Measurements from ENCODE around the gene GSTT4. TPM values are rescaled to one million over a fixed set of nuclear protein-coding genes. Genes with fewer than 3 reads are reported as not detected.

Gene GSTT4
- total RNA-seq, 2 donors from 2014 or later: not detected

GRCh38 chr22:24026056-24026455, 20.8 kb upstream of the GSTT4 start:
- Histone ChIP-seq H3K36me3 (no peaks in the 10 kb centered on the region), H3K4me1 (peaks cover 7% of the 10 kb centered on the region), H3K27ac (no peak overlapping the region), H3K9me3 (no peaks in the 10 kb centered on the region), H3K27me3 (no peaks in the 10 kb centered on the region), H3K4me3 (no peak overlapping the region), H3K9ac (ENCODE audit: low read depth in 2 of 2, low read length in 2 of 2) (no peak overlapping the region)
- no peak for DNase-seq
- no peak for TF ChIP-seq CTCF (IDR thresholded peaks at IDR 0.05)
- intact Hi-C loops (cut with DNase I): no loop called here

DNA sequence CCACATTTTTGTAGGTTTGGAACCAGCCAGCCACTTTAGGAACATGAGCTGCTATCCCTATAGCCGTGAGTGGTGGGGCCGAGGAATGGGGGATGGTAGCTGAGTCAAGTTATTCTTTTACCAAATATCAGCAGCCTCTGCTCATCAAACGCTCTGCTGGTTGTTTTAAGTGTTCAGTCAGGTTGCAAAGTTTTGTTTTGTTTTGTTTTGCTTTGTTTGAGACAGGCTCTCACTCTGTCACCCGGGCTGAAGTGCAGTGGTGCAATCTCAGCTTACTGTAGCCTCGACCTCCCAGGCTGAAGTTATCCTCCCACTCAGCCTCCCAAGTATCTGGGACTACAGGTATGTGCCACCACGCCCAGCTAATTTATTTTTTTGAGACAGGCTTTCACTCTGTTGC, 20.2 kb upstream of the GSTT4 start:
- no peaks in the 10 kb centered on the region for H3K27me3 ChIP-seq
- H3K4me3 ChIP-seq: no peak overlapping the region

DNA sequence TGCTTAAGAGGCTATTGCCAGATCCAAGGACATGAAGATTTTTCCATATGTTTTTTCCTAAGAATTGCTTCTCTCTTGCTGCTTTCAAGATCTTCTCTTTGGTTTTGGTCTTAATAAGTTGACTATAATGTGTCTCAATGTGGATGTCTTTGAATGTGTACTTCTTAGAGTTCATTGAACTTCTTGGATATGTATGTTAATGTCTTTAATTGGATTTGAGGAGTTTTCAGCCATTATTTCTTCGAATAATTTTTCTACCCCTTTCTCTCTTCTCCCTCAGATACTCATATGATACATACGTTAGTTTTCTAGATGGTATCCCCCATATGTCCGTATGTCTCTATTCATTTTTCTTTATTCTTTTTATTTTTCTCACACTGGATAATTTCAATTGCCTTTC, 19.1 kb upstream of the GSTT4 start:
- no peak for DNase-seq
- no peak overlapping the region for H3K9ac ChIP-seq (ENCODE audit: low read depth in 2 of 2, low read length in 2 of 2)
- H3K36me3 ChIP-seq: no peaks in the 10 kb centered on the region
- no peak for TF ChIP-seq CTCF (IDR thresholded peaks at IDR 0.05)
- intact Hi-C loops (cut with DNase I): no loop called here
- no peaks in the 10 kb centered on the region for H3K27me3 ChIP-seq
- H3K27ac ChIP-seq: no peak overlapping the region
- H3K4me3 ChIP-seq: no peak overlapping the region
- peaks cover 7% of the 10 kb centered on the region for H3K4me1 ChIP-seq
- no peaks in the 10 kb centered on the region for H3K9me3 ChIP-seq

More for the DNA sequence above, 20.2 kb upstream of the GSTT4 start:
- TF ChIP-seq CTCF (IDR thresholded peaks at IDR 0.05): no peak
- H3K9me3 ChIP-seq: no peaks in the 10 kb centered on the region
- no peak overlapping the region for H3K9ac ChIP-seq (ENCODE audit: low read depth in 2 of 2, low read length in 2 of 2)
- peaks cover 7% of the 10 kb centered on the region for H3K4me1 ChIP-seq
- DNase-seq: no peak
- no peaks in the 10 kb centered on the region for H3K36me3 ChIP-seq
- H3K27ac ChIP-seq: no peak overlapping the region
- intact Hi-C loops (cut with DNase I): no loop called here

- H3K4me3 ChIP-seq: no peak overlapping the region
- H3K36me3 ChIP-seq: no peaks in the 10 kb centered on the region
- H3K27ac ChIP-seq: no peak overlapping the region
- no peaks in the 10 kb centered on the region for H3K9me3 ChIP-seq
- no peak for DNase-seq
- intact Hi-C loops (cut with DNase I): no loop called here
- H3K4me1 ChIP-seq: peaks cover 7% of the 10 kb centered on the region
- no peak for TF ChIP-seq CTCF (IDR thresholded peaks at IDR 0.05)
- no peaks in the 10 kb centered on the region for H3K27me3 ChIP-seq
- H3K9ac ChIP-seq (ENCODE audit: low read depth in 2 of 2, low read length in 2 of 2): no peak overlapping the region
These were observed 18.0 kb upstream of the GSTT4 start for GRCh38 chr22:24023204-24023789.

- Histone ChIP-seq H3K27me3 (no peaks in the 10 kb centered on the region), H3K4me1 (no peaks in the 10 kb centered on the region), H3K9ac (ENCODE audit: low read depth in 2 of 2, low read length in 2 of 2) (no peak overlapping the region), H3K36me3 (no peaks in the 10 kb centered on the region), H3K4me3 (no peak overlapping the region), H3K27ac (no peak overlapping the region), H3K9me3 (no peaks in the 10 kb centered on the region)
- intact Hi-C loops (cut with DNase I): no loop called here
- no peak for DNase-seq
- no peak for TF ChIP-seq CTCF (IDR thresholded peaks at IDR 0.05)
These were observed 16.1 kb upstream of the GSTT4 start for GRCh38 chr22:24021304-24021703.

Measured in colonic mucosa (tissue), 4 donors.